ENCODE data around the gene ADAMTS17. TPM values are rescaled to one million over a fixed set of nuclear protein-coding genes. Genes with fewer than 3 reads are reported as not detected.

The ADAMTS17 gene
- total RNA-seq, 1 experiment from 2014 or later = 3.2 TPM

- no peak for TF ChIP-seq EZH2 (IDR thresholded peaks at IDR 0.05; ENCODE audit: low read depth)
- TF ChIP-seq CTCF (conservative IDR thresholded peaks at IDR 0.05) = 0 out of 2 replicates have a peak, but pooled peaks have one; percentile 2
- Histone ChIP-seq H3K4me1 (replicated peaks; ENCODE audit: insufficient read depth) (no peaks in the 10 kb centered on the region), H3K27ac (no peak overlapping the region), H3K27me3 (ENCODE audit: insufficient read depth, low read depth) (no peaks in the 10 kb centered on the region), H3K79me2 (ENCODE audit: low read depth) (no peaks in the 10 kb centered on the region), H3K4me2 (no peak overlapping the region), H3K9me3 (ENCODE audit: insufficient read depth, low read depth) (no peaks in the 10 kb centered on the region), H3K36me3 (ENCODE audit: low read depth) (no peaks in the 10 kb centered on the region), H3K4me3 (no peak overlapping the region), H4K20me1 (ENCODE audit: insufficient read depth) (no peaks in the 10 kb centered on the region), H3K9me2 (ENCODE audit: insufficient read depth) (no peaks in the 10 kb centered on the region), H3F3A (ENCODE audit: insufficient read depth, low read depth) (no peaks in the 10 kb centered on the region), H2AFZ (no peak overlapping the region)
- ChIA-PET CTCF (no interaction called here), POLR2A (ENCODE audit: unreplicated experiment) (no interaction called here)
- no peak for DNase-seq
- intact Hi-C loops (cut with micrococcal nuclease; ENCODE audit: unreplicated experiment) = loop anchor here (1.0 to 2.0 kb wide), 2 partner anchors 170 to 207 kb away; no protein-coding TSS in a partner anchor
- BruUV-seq (replicated peaks) = no TSS peak
Observed at GRCh38 chr15:100132309-100132708, 209.5 kb downstream of the ADAMTS17 start.

- Histone ChIP-seq H2AFZ (no peak overlapping the region), H3K27ac (no peak overlapping the region), H3K36me3 (ENCODE audit: low read depth) (no peaks in the 10 kb centered on the region), H3F3A (ENCODE audit: insufficient read depth, low read depth) (no peaks in the 10 kb centered on the region), H3K4me1 (replicated peaks; ENCODE audit: insufficient read depth) (no peaks in the 10 kb centered on the region), H3K79me2 (ENCODE audit: low read depth) (no peaks in the 10 kb centered on the region), H3K4me3 (peak overlapping the region; percentile 36; the same call in 1 of the 2 replicates), H3K27me3 (ENCODE audit: insufficient read depth, low read depth) (no peaks in the 10 kb centered on the region), H3K4me2 (peak overlapping the region; percentile 67), H3K9me2 (ENCODE audit: insufficient read depth) (no peaks in the 10 kb centered on the region), H3K9me3 (ENCODE audit: insufficient read depth, low read depth) (no peaks in the 10 kb centered on the region), H4K20me1 (ENCODE audit: insufficient read depth) (no peaks in the 10 kb centered on the region)
- BruUV-seq (replicated peaks) = no TSS peak
- TF ChIP-seq CTCF (conservative IDR thresholded peaks at IDR 0.05) = peak; percentile 49
- TF ChIP-seq EZH2 (IDR thresholded peaks at IDR 0.05; ENCODE audit: low read depth) = no peak
- ChIA-PET CTCF (no interaction called here), POLR2A (ENCODE audit: unreplicated experiment) (no interaction called here)
- intact Hi-C loops (cut with micrococcal nuclease; ENCODE audit: unreplicated experiment) = loop anchor here (1.0 to 2.0 kb wide), 2 partner anchors 169 to 208 kb away; no protein-coding TSS in a partner anchor
- peak in 1 of 2 experiments; percentile 45 for DNase-seq
Observed at GRCh38 chr15:100131321-100132224, 210.2 kb downstream of the ADAMTS17 start.

GRCh38 chr15:100129677-100130076 lies 212.1 kb downstream of the ADAMTS17 start:
- no peak overlapping the region for H3K4me3 ChIP-seq
- H3K4me1 ChIP-seq (replicated peaks; ENCODE audit: insufficient read depth) = no peaks in the 10 kb centered on the region
- TF ChIP-seq CTCF (conservative IDR thresholded peaks at IDR 0.05) (no peak), EZH2 (IDR thresholded peaks at IDR 0.05; ENCODE audit: low read depth) (no peak)
- DNase-seq = no peak
- no peaks in the 10 kb centered on the region for H3F3A ChIP-seq (ENCODE audit: insufficient read depth, low read depth)
- no TSS peak for BruUV-seq (replicated peaks)
- no peak overlapping the region for H2AFZ ChIP-seq
- no peaks in the 10 kb centered on the region for H3K79me2 ChIP-seq (ENCODE audit: low read depth)
- ChIA-PET POLR2A (ENCODE audit: unreplicated experiment) (no interaction called here), CTCF (no interaction called here)
- no peaks in the 10 kb centered on the region for H4K20me1 ChIP-seq (ENCODE audit: insufficient read depth)
- no peak overlapping the region for H3K27ac ChIP-seq
- H3K36me3 ChIP-seq (ENCODE audit: low read depth) = no peaks in the 10 kb centered on the region
- H3K9me2 ChIP-seq (ENCODE audit: insufficient read depth) = no peaks in the 10 kb centered on the region
- intact Hi-C loops (cut with micrococcal nuclease; ENCODE audit: unreplicated experiment) = no loop called here
- H3K9me3 ChIP-seq (ENCODE audit: insufficient read depth, low read depth) = no peaks in the 10 kb centered on the region
- no peaks in the 10 kb centered on the region for H3K27me3 ChIP-seq (ENCODE audit: insufficient read depth, low read depth)
- H3K4me2 ChIP-seq = no peak overlapping the region
